OCI-M1 (cell line): ENCODE measurements around the gene CERS4.
"Not testable (repeated sequence)": the region's sequence is repeated elsewhere in the genome, so short reads cannot be mapped to it uniquely, and the experiment has no call there.

ENCODE experiments used
- DNase-seq: peaks from one replicate; lab custom pipeline; 2025; lab: John Stamatoyannopoulos, UW

Gene CERS4, protein sequence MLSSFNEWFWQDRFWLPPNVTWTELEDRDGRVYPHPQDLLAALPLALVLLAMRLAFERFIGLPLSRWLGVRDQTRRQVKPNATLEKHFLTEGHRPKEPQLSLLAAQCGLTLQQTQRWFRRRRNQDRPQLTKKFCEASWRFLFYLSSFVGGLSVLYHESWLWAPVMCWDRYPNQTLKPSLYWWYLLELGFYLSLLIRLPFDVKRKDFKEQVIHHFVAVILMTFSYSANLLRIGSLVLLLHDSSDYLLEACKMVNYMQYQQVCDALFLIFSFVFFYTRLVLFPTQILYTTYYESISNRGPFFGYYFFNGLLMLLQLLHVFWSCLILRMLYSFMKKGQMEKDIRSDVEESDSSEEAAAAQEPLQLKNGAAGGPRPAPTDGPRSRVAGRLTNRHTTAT

DNA sequence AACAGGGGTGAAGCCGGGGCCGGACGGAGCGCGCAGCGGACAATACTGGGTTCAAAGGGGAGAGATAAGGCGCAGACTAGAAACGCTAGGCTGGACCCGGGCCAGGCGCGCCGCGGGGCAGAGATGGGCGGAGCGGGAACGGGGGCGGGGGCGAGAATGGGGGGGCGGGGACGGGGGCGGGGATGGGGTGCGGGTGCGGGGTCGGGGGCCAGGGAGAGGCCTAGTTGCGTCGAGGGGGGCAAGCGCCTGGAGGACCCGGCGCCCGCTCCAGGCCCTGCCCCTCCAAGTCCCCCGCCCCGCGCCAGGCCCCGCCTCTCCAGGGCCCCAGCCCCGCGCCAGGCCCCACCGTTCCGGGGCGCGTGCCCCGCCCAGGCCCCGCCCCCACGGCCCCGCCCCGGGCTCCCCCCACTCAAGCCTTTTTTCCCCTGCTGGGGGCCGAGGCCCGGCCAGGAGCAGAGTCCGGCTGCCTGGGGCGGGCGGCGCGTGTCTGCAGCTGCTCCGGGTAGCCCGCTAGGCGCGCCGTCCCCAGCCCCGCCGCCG lies at the start of gene CERS4:
Gene CERS4, plus strand, starts transcription at position 449 of the 540 bp plus-strand sequence. CDS start 41,707 bp downstream, outside the sequence.
- DNase-seq = peak; percentile 92

DNA sequence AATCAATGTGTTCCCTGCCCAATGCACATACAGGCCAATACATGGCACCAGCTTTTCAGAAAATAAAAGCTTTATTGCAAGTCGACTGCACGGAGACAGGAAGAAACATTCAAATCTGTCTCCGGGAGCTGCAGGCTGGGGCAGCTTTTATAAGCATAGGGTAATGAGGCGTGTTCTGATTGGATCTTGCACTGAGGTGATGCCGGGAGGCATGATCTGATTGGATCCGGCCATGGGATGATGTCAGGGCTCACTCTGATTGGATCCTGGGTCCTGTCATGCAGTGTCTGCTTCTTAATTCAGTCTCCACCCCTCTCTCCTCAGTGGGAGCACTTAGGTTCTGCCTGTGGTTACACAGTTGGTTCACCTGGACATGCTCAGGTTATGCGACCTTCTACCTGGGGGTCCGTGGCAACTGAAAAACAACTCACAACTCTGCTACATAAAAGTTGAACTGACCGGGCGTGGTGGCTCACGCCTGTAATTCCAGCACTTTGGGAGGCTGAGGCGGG lies 48.0 kb upstream of the CERS4 start:
- DNase-seq = peak; percentile 23

DNA sequence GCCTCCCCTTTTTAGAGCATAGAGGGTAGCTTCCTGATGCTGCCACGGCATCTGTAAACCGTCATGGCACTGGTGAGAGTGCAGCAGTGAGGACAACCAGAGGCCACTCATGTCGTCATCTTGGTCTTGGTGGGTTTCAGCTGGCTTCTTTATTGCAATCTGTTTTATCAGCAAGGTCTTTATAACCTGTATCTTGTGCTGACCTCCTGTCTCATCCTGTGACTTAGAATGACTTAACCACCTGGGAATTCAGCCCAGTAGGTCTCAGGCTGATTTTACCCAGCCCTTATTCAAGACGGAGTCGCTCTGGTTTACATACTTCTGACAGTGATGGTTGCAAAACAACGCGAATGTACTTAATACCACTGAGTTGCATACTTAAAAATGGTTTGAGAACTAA lies 45.4 kb upstream of the CERS4 start:
- DNase-seq = no peak

DNA sequence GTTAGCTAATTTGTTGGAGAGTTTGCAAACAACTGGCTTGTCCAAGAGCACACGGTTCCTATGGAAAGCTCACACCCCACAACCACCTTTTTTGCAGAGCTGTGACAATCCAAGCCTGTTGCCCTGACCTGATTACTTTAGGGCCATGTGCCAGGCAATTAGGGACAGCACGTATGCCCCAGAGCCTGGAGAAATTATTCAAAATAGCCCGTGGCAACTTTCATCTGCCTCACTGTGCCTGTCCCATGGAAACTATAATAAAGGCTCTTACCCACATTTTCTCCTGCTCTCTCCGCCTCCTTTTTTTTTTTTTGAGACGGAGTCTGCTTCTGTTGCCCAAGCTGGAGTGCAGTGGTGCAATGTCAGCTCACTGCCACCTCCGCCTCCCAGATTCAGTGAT lies 41.2 kb upstream of the CERS4 start:
- no peak for DNase-seq

DNA sequence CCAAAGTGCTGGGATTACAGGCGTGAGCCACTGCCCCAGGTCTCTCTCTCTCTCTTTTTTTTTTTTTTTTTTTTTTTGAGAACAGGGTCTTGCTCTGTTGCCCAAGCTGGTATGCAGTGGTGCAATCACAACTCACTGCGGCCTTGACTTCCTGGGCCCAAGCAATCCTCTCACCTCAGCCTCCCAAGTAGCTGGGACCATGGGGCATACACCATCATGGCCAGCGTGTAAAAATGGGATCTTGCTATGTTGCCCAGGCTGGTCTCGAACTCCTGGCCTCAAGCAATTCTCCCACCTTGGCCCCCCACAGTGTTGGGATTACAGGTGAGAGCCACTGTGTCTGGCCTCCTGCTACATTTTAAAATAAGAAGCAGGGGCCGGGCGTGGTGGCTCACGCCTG lies 40.6 kb upstream of the CERS4 start:
- DNase-seq = no peak

DNA sequence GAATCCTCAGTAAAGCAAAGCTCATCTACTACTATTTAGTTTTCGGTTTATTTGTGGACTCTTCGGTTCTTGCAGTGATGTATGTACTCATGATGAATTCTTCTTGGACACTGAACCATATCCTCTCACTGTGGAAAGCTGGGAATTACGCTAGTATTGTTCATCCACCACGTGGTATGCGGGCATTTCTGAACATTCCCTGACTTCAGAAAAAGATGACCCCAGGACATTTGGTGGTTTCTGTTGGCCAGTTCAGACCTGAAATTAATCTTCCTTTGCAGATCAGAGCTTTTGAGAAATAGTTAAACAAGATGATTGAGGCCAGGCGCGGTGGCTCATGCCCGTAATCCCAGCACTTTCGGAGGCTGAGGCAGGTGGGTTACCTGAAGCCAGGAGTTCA lies 34.5 kb upstream of the CERS4 start:
- no peak for DNase-seq

DNA sequence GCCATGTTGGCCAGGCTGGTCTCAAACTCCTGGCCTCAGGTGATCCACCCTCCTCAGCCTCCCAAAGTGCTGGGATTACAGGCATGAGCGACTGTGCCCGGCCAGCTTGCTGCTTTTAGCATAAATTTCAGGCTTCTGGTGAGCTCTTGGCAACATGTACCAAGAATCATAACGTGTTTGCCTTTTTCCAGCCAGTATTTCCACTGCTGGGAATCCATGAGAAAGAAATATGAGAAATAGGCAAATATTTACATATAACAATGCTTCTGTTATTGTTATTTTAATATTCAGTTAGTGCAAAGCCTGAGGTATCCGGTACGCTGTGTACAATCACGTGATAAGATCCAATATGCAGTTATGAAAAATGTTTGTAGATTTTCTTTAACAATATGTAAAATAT lies 29.2 kb upstream of the CERS4 start:
- DNase-seq = no peak

DNA sequence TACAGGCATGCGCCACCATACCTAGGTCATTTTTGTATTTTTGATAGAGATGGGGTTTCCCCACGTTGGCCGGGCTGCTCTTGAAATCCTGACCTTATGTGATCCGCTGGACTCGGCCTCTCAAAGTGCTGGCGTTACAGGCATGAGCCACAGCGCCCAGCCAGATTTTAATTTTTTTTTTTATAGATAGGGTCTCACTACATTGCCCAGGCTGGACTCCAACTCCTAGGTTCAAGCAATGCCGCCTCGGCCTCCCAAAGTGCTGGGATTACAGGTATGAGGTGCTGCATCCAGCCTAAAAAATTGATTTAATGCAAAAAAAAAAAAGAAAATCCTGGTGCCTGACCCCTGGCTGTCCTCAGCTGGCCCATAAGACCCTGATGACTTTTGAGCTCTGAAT lies 24.9 kb upstream of the CERS4 start:
- DNase-seq = no peak

DNA sequence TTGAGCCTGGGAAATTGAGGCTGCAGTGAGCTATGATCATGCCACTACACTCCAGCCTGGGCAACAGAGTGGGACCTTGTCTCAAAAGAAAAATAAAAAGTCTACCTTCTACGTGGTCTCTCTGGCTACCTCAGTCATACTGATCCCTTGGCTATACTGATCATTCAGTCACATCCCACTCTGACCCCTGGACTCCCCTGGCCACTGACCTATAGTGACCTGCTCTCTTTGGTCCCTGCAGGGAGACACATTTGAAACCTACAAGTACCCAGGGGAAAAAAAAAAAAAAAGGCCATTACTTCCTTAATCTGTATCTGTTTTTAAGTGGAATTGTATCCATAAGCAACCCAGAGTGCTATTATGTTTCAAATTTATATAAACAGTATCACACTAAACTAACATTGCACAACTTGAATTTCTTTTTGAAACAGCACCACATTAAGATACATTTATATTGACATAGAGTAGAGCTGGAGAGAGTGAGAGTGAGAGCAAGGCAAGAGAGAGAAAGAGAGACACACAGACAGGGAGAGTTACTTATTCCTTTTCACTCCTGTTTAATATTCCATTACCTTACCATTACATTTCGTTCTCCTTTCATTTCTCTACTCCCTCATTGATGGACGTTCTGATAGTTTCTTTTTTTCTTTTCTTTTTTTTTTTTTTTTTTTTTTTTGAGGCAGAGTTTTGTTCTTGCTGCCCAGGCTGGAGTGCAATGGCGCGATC lies 23.7 kb upstream of the CERS4 start:
- no peak for DNase-seq

DNA sequence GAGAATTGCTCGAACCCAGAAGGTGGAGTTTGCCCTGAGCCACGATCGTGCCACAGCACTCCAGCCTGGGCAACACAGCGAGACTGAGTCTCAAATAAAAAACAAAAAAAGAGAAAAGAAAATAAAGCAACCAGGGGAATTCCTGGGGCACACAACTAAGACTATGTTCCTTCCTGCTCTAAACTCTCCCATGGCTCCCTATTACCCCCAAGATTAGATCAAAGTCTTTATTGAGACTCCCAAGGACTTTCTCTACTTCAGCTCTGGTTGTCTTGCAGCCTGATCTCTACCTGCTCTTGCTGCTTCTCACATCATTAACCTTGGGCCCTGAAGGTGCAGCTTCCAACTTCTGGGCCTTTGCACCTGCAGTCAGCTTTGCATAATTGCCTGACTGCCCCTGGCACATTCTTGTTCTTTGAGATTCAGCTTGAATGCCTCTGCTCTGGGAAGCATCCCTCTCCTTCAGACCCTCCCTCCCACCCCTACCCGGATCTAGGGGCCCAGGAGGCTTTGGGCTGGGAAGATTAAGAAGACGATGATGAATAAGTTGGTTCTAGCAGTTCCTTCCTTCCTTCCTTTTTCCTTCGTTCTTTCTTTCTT lies 16.8 kb upstream of the CERS4 start:
- no peak for DNase-seq

DNA sequence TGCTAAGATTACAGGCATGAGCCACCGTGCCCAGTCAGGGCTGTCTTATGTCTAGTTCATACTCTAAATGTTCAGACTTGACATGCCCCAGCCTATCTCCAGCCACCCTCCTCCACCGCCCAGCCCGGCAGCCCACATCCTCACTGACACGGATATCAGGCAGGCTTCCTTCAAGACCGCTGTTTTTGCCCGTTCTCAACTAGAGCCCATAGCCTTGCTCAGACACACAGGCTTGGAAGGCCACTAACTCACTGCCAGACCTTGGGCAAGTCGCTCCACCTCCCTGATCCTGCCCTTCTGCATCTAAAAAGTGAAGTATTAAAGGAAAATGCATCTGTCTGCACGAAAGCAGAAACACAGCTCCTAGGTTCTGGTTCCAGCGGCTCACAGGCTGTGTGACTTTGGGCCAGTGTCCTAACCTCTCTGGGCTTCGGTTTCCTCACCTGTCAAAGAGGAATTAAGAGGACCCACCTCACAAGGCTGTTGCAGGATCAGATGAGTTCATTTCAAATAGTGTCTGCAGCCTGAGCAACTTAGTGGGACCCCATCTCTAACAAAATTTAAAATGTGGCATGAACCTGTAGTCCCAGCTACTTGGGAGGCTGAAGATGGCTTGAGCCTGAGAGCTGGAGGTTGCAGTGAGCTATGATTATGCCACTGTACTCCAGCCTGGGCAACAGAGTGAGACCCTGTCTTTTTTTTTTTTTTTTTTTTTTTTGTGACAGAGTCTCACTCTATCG lies 14.5 kb upstream of the CERS4 start:
- DNase-seq = no peak

DNA sequence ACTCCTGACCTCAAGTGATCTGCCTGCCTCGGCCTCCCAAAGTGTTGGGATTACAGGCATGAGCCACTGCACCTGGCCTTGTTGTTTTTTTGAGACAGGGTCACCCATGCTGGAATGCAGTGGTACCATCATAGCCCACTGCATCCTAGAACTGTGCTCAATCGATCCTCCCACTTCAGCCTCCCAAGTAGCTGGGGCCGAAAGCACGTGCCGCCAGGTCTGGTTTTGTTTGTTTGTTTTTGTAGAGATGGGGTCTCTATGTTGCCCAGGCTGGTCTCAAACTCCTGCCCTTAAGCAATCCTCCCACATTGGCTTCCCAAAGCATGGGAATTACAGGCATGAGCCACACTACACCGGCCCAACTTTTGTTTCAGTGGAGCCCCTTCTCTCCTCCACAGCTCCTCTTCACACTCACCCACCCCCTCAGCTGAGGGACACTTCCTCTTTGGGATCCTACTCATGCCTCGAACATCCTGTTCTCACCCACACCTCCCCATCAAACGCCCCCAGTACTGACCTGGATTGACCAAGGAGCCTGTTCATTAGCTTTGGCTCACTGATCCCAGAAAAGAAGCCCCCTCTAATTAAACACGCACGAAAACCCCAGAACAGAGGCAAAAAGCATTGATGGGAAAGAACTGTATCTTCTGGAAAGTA lies 12.8 kb upstream of the CERS4 start:
- DNase-seq = peak; percentile 25

DNA sequence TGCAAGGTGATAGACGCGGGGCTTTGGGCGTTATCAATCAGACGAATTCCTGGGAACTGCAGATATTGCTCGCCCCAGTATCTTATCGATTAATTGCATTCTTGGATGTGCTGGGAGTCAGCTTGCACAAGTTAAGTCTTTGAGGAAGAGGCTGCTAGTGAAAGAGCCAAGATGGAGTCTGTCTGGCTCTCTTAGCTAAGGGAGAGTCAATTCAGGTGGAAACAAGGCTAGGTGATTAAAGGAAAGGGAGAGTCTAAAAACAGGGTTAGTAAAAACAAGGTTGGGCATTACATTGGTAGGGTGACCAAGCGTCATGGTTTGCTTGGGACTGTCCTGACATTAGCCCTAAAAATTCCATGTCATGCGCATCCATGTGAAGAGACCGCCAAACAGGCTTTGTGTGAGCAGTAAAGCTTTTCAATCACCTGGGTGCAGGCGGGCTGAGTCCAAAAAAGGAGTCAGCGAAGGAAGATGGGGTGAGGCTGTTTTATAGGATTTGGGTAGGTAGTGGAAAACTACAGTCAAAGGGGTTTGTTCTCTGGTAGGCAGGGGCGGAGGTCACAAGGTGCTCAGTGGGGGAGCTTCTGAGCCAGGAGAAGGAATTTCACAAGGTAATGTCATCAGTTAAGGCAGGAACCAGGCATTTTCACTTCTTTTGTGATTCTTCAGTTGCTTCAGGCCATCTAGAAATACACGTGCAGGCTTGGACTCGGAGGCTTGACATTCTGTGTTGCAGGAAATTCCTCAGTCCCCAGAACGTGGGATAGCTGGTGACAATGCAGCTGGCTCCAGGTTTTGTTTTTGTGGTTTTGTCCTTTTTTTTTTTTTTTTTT lies 5.7 kb upstream of the CERS4 start:
- not testable (repeated sequence) for DNase-seq

DNA sequence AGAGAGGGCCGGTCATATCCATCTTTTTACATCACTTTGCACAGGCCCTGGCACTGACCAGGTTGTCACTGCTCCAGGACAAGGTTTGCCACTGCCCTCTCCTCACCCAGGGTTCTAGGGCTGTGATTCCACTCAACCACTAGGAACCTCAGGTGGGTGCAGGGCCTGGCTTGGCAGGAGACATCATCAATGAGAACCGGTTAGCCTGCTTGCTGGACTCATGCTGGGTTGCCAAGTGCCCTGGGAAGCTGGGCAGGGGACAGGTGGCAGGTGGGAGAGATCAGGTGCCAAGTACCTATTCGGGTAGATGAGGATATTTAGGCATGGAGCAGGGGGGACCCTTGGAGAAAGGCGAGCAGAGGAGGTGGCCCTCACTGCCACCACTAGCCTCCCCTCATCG lies 4.2 kb upstream of the CERS4 start:
- DNase-seq = no peak

DNA sequence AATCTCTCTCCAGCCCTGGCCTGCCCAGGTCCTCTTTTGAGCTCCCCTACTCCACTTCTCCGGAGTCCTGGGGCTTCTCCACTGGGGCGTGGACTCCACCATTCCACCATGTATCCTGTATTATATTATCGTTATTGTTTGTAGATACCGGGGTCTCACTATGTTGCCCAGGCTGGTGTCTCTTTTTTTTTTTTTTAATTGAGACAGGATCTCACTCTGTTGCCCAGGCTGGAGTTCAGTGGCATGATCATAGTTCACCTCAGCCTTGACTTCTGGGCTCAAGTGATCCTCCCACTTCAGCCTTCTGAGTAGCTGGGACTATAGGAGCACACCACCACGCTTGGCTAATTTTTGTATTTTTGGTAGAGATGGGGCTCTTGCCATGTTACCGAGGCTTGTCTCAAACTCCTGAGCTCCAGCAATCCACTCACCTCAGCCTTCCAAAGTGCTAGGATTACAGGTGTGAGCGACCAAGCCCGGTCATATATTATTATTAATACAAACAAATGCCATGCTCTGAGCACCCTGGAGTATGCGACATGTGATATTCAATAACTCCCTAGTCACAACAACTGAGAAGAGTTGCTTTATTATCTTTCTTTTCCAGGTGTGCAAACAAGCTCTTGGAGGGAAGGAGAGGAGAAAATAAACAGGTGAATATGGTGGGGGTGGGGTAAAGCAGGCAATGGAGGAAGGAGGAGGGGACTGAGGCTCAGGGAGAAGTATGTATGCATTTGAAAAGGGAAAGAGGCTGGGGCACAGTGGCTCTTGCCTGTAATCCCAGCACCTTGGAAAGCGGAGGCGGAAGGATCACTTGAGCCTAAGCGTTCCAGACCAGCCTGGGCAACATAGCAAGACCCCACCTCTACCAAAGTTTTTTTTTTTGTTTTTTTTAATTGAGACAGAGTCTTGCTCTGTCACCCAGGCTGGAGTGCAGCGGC lies 2.8 kb upstream of the CERS4 start:
- no peak for DNase-seq

DNA sequence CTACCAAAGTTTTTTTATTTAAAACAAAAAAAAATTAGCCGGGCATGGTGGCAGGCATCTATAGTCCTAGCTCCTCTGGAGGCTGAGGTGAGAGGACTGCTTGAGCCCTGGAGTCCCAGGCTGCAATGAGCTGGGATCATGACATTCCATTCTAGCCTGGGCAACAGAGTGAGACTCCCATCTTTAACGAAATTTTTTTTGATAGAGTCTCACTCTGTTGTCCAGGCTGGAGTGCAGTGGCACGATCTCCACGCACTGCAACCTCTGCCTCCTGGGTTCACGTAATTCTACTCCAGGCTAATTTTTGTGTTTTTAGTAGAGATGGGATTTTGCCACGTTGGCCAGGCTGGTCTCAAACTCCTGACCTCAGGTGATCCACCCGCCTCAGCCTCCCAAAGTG lies 1.8 kb upstream of the CERS4 start:
- not testable (repeated sequence) for DNase-seq

DNA sequence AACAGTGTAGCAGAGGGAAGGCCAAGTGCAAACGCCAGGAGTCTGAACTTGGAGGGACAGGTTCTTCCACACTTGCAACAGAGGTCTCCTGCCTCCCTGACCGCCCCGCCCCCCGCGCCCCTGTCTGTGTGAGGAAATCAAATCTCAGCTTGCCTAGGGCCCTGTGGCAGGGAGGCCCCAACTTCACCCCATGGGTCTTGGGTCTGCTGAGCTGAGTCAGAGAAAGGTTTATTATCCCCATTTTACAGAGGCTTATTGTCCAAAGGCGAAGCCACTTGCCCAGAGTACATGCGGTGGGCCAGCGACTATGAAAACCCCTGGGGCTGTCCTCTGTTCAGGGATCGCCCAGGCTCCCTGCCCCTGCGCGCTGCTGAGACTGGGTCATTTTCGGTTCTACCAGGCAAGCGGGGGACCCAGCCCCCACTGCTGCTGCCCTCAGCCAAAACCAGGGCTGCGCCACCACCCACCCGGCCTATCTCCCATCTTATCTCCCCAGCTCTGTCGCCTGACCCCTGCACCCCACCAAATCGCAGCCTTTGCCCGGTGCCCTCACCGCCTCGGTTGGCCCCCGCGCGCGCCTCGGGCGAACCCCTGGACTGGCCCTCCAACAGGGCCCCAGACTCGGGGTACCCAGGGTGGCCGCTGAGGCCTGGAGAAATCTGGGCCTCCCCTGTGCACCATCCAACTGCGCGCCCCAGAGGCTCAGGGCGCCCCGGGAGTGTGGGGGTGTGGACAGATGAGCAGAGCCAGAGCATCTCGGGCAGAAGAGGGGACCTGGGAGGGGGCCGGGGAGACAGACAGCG lies 850 bp upstream of the CERS4 start:
- DNase-seq = peak; percentile 53
